ENCODE data around the gene GOLGA7B.

Gene GOLGA7B

GRCh38 chr10:97895915-97896314 is 46.3 kb downstream of the GOLGA7B start:
- TF ChIP-seq, protein P1, sequence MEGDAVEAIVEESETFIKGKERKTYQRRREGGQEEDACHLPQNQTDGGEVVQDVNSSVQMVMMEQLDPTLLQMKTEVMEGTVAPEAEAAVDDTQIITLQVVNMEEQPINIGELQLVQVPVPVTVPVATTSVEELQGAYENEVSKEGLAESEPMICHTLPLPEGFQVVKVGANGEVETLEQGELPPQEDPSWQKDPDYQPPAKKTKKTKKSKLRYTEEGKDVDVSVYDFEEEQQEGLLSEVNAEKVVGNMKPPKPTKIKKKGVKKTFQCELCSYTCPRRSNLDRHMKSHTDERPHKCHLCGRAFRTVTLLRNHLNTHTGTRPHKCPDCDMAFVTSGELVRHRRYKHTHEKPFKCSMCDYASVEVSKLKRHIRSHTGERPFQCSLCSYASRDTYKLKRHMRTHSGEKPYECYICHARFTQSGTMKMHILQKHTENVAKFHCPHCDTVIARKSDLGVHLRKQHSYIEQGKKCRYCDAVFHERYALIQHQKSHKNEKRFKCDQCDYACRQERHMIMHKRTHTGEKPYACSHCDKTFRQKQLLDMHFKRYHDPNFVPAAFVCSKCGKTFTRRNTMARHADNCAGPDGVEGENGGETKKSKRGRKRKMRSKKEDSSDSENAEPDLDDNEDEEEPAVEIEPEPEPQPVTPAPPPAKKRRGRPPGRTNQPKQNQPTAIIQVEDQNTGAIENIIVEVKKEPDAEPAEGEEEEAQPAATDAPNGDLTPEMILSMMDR (IDR thresholded peaks at IDR 0.05; ENCODE audit: control insufficient read depth, insufficient read depth, low read depth, low read length, missing control alignments): no peak
- DNase-seq (ENCODE audit: low read depth): no peak

DNA sequence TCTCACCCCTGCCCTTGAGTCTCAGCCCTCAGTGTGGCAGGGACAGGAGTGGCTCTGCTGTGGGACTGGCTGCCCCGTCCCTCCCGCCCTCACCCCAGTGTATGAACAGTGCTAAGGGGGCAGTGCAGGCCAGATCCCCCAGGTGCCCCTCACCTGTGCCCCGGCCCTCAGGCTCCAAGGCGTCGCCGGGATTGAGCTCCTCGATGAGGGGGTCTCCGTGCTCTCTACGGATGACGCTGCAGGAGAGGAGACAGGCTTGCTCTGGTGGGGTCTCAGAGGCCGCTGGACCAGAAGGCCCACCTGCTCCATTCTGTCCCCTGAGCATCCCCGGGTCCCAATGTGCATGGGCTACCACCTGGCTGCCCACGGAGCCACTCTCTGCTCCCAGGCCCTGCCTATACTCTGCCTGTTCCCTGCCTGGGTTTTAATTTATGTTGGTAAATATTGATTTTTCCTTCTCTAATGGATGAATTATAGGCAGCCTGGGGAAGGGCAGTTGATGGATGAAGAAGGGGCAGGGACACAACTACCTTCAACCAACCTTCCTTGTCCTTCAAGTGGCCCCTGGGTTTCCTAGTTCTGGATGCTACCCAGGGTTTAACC is 47.2 kb downstream of the GOLGA7B start:
- TF ChIP-seq, protein P1 (IDR thresholded peaks at IDR 0.05; ENCODE audit: control insufficient read depth, insufficient read depth, low read depth, low read length, missing control alignments): no peak
- DNase-seq (ENCODE audit: low read depth): no peak
- no peak overlapping the region for H3K4me3 ChIP-seq (ENCODE audit: control insufficient read depth, low read depth, low read length)

More at GRCh38 chr10:97895915-97896314, 46.3 kb downstream of the GOLGA7B start:
- H3K4me3 ChIP-seq (ENCODE audit: control insufficient read depth, low read depth, low read length): no peak overlapping the region

DNA sequence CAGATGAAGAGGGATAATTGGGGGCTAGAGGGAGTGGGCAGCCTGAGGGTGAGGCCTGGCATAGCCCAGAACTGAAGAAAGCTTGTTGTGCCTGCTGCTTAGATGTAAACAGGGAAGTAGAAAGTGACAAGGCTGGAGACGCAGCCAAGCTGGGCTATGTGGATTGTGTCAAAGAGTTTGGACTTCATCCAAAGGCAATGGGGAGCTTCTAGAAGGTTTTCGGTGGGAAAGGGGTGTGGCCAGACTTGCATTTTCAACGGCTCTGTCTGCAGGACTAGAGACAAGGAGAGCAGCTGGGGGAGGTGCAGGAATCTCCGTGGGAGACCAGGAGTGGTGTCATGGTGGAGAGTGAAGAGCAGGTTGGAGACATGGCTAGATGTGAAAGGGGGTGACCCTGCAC is 48.8 kb downstream of the GOLGA7B start:
- H3K4me3 ChIP-seq (ENCODE audit: control insufficient read depth, low read depth, low read length): no peak overlapping the region
- TF ChIP-seq, protein P1 (IDR thresholded peaks at IDR 0.05; ENCODE audit: control insufficient read depth, insufficient read depth, low read depth, low read length, missing control alignments): no peak
- DNase-seq (ENCODE audit: low read depth): no peak

- DNase-seq (ENCODE audit: low read depth): no peak
- TF ChIP-seq, protein P1 (IDR thresholded peaks at IDR 0.05; ENCODE audit: control insufficient read depth, insufficient read depth, low read depth, low read length, missing control alignments): no peak
- no peak overlapping the region for H3K4me3 ChIP-seq (ENCODE audit: control insufficient read depth, low read depth, low read length)
Measured at GRCh38 chr10:97901381-97901780, 51.7 kb downstream of the GOLGA7B start.

GRCh38 chr10:97903128-97904017 is 53.7 kb downstream of the GOLGA7B start:
- H3K4me3 ChIP-seq (ENCODE audit: control insufficient read depth, low read depth, low read length): no peak overlapping the region
- DNase-seq (ENCODE audit: low read depth): no peak
- TF ChIP-seq, protein P1 (IDR thresholded peaks at IDR 0.05; ENCODE audit: control insufficient read depth, insufficient read depth, low read depth, low read length, missing control alignments): no peak

- TF ChIP-seq, protein P1 (IDR thresholded peaks at IDR 0.05; ENCODE audit: control insufficient read depth, insufficient read depth, low read depth, low read length, missing control alignments): no peak
- DNase-seq (ENCODE audit: low read depth): no peak
- H3K4me3 ChIP-seq (ENCODE audit: control insufficient read depth, low read depth, low read length): no peak overlapping the region
Measured at GRCh38 chr10:97904018-97904381, 54.4 kb downstream of the GOLGA7B start.

All from AG09309 (cell line).